Left lung (tissue), 10 donors: Measurements from ENCODE around the gene SHLD1. TPM values are rescaled to one million over a fixed set of nuclear protein-coding genes. Genes with fewer than 3 reads are reported as not detected.

Source experiments
- ATAC-seq: fragments of 200-7000 bp; cut with Tn5 transposase; one replicate; pipeline ENCODE4 v1.9.1; 2020; ENCODE audit warnings: moderate library complexity
- DNase-seq, 4 donors: peaks; one replicate each; pipeline ENCODE4 v3.0.0-alpha.2; 2013 to 2020
- H3K27ac ChIP-seq, 2 donors: fragments of 200-600 bp; sonication (generic) in 1 of 2; one replicate each; pipeline versions ENCODE4 v1.5.0 to v1.8.0; 2020 to 2021
- H3K27me3 ChIP-seq, 2 donors: fragments of 200-600 bp; sonication (generic) in 1 of 2; one replicate each; pipeline versions ENCODE4 v1.5.0 to v1.8.0; 2020 to 2021
- H3K36me3 ChIP-seq, 2 donors: fragments of 200-600 bp; sonication (generic) in 1 of 2; one replicate each; pipeline versions ENCODE4 v1.5.0 to v1.8.0; 2020 to 2021
- H3K4me1 ChIP-seq, 2 donors: fragments of 200-600 bp; one replicate each; pipeline ENCODE4 v1.8.0; 2021
- H3K4me3 ChIP-seq, 2 donors: fragments of 200-600 bp; sonication (generic) in 1 of 2; one replicate each; pipeline versions ENCODE4 v1.5.0 to v1.8.0; 2020 to 2021; ENCODE audit warnings: mild to moderate bottlenecking in 1 of 2
- H3K9me3 ChIP-seq, 2 donors: fragments of 200-600 bp; sonication (generic) in 1 of 2; one replicate each; pipeline versions ENCODE4 v1.5.0 to v1.8.0; 2020 to 2021
- intact Hi-C, 2 donors: fragments of 100-400 bp; cut with DNase I; formaldehyde crosslinking; loops; one replicate each; pipeline versions ENCODE4 v1.11.2 to v1.14.2; 2022
- polyA plus RNA-seq, 6 donors: library from polyadenylated mRNA; unstranded; fragments of 120-200 nt; gene quantifications; one replicate each; pipeline ENCODE4 v1.2.1, GENCODE V29; 2013; ENCODE audit not compliant: insufficient read length in 6 of 6
- total RNA-seq, 2 donors: library from RNA; stranded (reverse); fragmentation: NEBNext Ultra II Directional; extraction: Animal tissue kit (Norgen Biotek cat#: 25700); gene quantifications; one replicate each; pipeline ENCODE4 v1.2.1, GENCODE V29; 2021
- TF ChIP-seq, protein P1 (sequence below), 2 donors: fragments of 200-600 bp; sonication (generic) in 1 of 2; IDR thresholded peaks; one replicate each; pipeline versions ENCODE4 v1.5.0 to v1.8.0; 2021; ENCODE audit warnings: antibody characterized with exemption in 2 of 2
- donor health status: DM: no; HTN: yes; CAD: no.
- donor health status: DM: no; HTN: no; CAD: no.

SHLD1 gene
- total and polyA plus RNA-seq, 8 donors = 5.4 to 8.9 (median 7.7) TPM

GRCh38 chr20:5885866-5886265, 135.7 kb downstream of the SHLD1 start:
- intact Hi-C loops = no loop called here
- no peaks in the 10 kb centered on the region for H3K36me3 ChIP-seq

DNA sequence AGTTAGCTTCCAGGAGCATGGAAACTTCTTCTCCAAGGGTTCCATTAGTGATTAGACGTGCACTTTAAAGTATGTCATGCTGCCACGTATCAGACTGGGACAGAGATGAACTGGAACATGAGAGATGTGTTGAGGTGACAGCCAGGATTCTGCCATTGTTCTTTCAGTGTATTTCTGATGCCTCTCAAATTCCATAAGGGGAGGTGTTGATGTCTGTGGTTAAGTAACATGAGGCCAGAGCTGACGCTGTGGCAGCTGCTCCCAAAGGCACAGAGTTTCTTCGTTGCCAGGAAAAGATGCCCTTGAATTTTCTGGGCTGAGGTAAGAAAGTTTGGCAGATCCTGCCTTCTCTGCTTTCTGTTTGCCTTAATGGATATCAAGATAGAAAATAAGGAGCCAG, 136.6 kb downstream of the SHLD1 start:
- H3K4me1 ChIP-seq = no peaks in the 10 kb centered on the region
- no peaks in the 10 kb centered on the region for H3K27me3 ChIP-seq
- DNase-seq (no peak), ATAC-seq (no peak)
- H3K27ac ChIP-seq = no peak overlapping the region
- intact Hi-C loops = no loop called here
- no peaks in the 10 kb centered on the region for H3K9me3 ChIP-seq
- H3K4me3 ChIP-seq = no peak overlapping the region
- H3K36me3 ChIP-seq = no peaks in the 10 kb centered on the region
- TF ChIP-seq, protein P1, sequence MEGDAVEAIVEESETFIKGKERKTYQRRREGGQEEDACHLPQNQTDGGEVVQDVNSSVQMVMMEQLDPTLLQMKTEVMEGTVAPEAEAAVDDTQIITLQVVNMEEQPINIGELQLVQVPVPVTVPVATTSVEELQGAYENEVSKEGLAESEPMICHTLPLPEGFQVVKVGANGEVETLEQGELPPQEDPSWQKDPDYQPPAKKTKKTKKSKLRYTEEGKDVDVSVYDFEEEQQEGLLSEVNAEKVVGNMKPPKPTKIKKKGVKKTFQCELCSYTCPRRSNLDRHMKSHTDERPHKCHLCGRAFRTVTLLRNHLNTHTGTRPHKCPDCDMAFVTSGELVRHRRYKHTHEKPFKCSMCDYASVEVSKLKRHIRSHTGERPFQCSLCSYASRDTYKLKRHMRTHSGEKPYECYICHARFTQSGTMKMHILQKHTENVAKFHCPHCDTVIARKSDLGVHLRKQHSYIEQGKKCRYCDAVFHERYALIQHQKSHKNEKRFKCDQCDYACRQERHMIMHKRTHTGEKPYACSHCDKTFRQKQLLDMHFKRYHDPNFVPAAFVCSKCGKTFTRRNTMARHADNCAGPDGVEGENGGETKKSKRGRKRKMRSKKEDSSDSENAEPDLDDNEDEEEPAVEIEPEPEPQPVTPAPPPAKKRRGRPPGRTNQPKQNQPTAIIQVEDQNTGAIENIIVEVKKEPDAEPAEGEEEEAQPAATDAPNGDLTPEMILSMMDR (IDR thresholded peaks at IDR 0.05) = no peak

More at GRCh38 chr20:5885866-5886265, 135.7 kb downstream of the SHLD1 start:
- Histone ChIP-seq H3K27ac (no peak overlapping the region), H3K9me3 (no peaks in the 10 kb centered on the region), H3K27me3 (no peaks in the 10 kb centered on the region), H3K4me1 (no peaks in the 10 kb centered on the region), H3K4me3 (no peak overlapping the region)
- ATAC-seq = no peak
- TF ChIP-seq, protein P1 (IDR thresholded peaks at IDR 0.05) = no peak
- no peak for DNase-seq

DNA sequence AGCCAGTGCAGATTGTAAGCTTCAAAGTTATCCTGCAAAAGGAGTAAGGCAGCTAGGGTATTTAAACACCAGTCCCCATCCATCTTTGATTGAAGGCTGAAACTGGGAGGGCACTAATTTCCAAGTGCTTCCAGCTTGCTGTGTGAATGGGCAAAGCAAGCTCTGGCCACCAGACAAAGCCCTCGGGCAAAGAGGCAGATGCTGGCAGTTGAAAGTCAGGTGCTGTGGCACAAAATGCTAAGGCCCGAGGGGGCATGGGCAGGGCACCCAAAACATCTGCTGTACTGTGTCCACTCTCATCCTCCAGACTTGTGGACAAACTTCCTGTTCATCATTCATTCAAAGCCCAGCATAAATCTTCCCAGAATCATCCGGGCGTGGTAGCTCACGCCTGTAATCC, 137.2 kb downstream of the SHLD1 start:
- DNase-seq (no peak), ATAC-seq (no peak)
- TF ChIP-seq, protein P1 (IDR thresholded peaks at IDR 0.05) = no peak
- no peak overlapping the region for H3K27ac ChIP-seq
- H3K4me1 ChIP-seq = no peaks in the 10 kb centered on the region
- no peaks in the 10 kb centered on the region for H3K27me3 ChIP-seq
- intact Hi-C loops = no loop called here
- H3K36me3 ChIP-seq = no peaks in the 10 kb centered on the region
- H3K9me3 ChIP-seq = no peaks in the 10 kb centered on the region
- no peak overlapping the region for H3K4me3 ChIP-seq

- H3K9me3 ChIP-seq = no peaks in the 10 kb centered on the region
- no peak overlapping the region for H3K4me3 ChIP-seq
- no peaks in the 10 kb centered on the region for H3K27me3 ChIP-seq
- intact Hi-C loops = no loop called here
- H3K4me1 ChIP-seq = no peaks in the 10 kb centered on the region
- H3K36me3 ChIP-seq = no peaks in the 10 kb centered on the region
- no peak overlapping the region for H3K27ac ChIP-seq
- DNase-seq = no peak
- no peak for ATAC-seq
- TF ChIP-seq, protein P1 (IDR thresholded peaks at IDR 0.05) = no peak
Measured at GRCh38 chr20:5888041-5888440, 137.8 kb downstream of the SHLD1 start.

DNA sequence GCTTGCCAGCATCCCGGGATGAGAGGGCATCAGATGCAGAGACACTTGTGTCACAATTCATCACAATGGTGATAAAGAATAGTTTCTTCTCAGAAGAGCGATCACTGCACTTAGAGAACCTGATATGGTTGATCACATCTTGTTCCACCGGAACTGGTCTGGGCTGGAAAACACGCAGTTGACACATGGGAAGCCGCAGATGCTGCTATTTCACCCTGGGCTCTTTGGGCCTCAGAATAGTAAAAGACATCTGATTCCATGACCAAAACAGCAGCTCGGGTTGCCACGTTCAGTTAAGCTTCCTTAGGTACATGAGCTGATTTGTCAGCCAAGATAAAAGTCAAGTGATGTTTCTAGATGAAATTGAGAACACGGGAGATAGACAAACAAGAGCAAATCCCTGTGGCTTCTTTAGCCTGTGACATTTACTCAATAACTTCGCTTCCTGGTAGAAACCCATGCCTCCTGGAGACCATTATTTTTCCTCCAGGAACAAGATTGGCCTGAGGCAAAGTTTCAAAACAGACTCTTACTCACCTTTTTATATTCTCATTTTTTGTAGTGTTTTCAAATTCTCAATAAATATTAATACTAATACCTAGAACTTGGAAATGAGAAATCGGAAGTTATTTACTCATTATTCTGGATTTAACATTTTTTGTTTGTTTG, 140.7 kb downstream of the SHLD1 start:
- no peaks in the 10 kb centered on the region for H3K9me3 ChIP-seq
- H3K27me3 ChIP-seq = no peaks in the 10 kb centered on the region
- ATAC-seq (no peak), DNase-seq (no peak)
- intact Hi-C loops = no loop called here
- TF ChIP-seq, protein P1 (IDR thresholded peaks at IDR 0.05) = no peak
- H3K4me1 ChIP-seq = no peaks in the 10 kb centered on the region
- H3K36me3 ChIP-seq = no peaks in the 10 kb centered on the region
- H3K4me3 ChIP-seq = no peak overlapping the region
- H3K27ac ChIP-seq = no peak overlapping the region
